PC-9 (cell line): ENCODE results near the gene KLHDC4.

Experiments
- EZH2 ChIP-seq: fragments of 200-600 bp; sonication (generic); IDR thresholded peaks from 2 replicates; pipeline ENCODE4 v1.8.0; 2017; ENCODE audit warnings: antibody characterized with exemption, low read depth
- TF ChIP-seq, protein P1 (sequence below): fragments of 200-600 bp; sonication (generic); conservative IDR thresholded peaks from 2 replicates; pipeline ENCODE4 v1.6.1; 2017; ENCODE audit warnings: mixed run types, antibody characterized with exemption, mild to moderate bottlenecking, moderate library complexity

DNA sequence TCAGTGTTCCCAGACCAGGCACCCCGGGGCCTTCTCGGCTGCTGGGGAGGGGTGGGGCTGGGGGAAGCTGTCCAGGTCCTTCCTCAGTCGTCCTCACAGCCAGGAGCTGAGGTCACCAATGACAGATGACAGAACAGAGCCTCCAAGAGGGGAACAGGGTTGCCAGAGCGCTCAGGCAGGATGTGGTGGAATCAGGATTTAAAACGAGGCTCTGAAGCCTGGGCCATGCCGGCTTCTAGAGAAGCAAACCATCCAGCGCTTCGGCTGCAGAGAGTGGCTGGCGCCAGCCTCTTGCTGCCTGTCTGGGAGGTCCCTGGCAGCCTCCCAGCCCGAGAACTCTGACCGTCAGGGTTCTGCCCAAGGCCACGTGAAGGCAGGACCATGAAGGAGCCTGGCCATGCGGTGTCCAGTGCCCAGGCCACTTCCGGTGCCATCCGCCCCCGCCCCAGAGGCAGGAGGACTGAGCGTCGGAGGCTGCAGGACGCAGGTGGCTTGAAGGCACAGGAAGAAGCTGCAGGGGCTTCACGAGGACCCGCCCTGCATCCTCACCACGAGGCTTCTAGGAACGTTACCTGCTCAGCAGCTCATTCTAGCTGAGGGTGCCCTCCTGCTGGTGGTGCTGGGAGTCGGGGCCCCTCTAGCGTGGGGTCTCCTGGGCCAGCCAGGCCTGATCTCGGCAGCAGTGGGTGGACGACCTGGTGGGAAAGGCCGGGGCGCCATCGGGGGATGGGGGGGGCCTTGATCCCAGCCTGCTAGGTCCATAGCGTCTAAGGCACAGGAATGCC is 78.5 kb downstream of the KLHDC4 start:
- TF ChIP-seq, protein P1, sequence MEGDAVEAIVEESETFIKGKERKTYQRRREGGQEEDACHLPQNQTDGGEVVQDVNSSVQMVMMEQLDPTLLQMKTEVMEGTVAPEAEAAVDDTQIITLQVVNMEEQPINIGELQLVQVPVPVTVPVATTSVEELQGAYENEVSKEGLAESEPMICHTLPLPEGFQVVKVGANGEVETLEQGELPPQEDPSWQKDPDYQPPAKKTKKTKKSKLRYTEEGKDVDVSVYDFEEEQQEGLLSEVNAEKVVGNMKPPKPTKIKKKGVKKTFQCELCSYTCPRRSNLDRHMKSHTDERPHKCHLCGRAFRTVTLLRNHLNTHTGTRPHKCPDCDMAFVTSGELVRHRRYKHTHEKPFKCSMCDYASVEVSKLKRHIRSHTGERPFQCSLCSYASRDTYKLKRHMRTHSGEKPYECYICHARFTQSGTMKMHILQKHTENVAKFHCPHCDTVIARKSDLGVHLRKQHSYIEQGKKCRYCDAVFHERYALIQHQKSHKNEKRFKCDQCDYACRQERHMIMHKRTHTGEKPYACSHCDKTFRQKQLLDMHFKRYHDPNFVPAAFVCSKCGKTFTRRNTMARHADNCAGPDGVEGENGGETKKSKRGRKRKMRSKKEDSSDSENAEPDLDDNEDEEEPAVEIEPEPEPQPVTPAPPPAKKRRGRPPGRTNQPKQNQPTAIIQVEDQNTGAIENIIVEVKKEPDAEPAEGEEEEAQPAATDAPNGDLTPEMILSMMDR, result no peak
- TF ChIP-seq EZH2, result no peak
